ENCODE measurements around the gene ARIH2.
A peak's percentile ranks its signal among the peaks of the same experiment; 100 is the strongest.
"Not testable (repeated sequence)": the region's sequence is repeated elsewhere in the genome, so short reads cannot be mapped to it uniquely, and the experiment has no call there.

The ARIH2 gene

GRCh38 chr3:49004352-49005302, 86.0 kb downstream of the ARIH2 start:
- no peak for DNase-seq

GRCh38 chr3:49005303-49005680, 86.7 kb downstream of the ARIH2 start:
- no peak for DNase-seq

GRCh38 chr3:49005998-49006397, 87.4 kb downstream of the ARIH2 start:
- DNase-seq = no peak

GRCh38 chr3:49006408-49007067, 87.9 kb downstream of the ARIH2 start:
- DNase-seq = no peak

- peak; percentile 79 to 94 for DNase-seq
These were observed 88.6 kb downstream of the ARIH2 start, which contains the start of gene WDR6 for GRCh38 chr3:49007068-49007770. Gene WDR6 (plus strand): TSS chr3:49007391. CDS start chr3:49007432, 41 bp downstream.

GRCh38 chr3:49007771-49008528, 89.3 kb downstream of the ARIH2 start:
- peak in 1 of 2 experiments; percentile 57 for DNase-seq

GRCh38 chr3:49008627-49009026, 90.0 kb downstream of the ARIH2 start:
- not testable (repeated sequence) for DNase-seq

- DNase-seq = no peak
These were observed 90.8 kb downstream of the ARIH2 start for GRCh38 chr3:49009396-49009795.

GRCh38 chr3:49012441-49013017, 93.9 kb downstream of the ARIH2 start:
- no peak for DNase-seq

GRCh38 chr3:49013113-49013737, 94.6 kb downstream of the ARIH2 start:
- DNase-seq = no peak

GRCh38 chr3:49013738-49014660, 95.4 kb downstream of the ARIH2 start:
- peak in 1 of 2 experiments; percentile 6 for DNase-seq

GRCh38 chr3:49015072-49015471, 96.4 kb downstream of the ARIH2 start:
- no peak for DNase-seq

- DNase-seq = no peak
These were observed 97.1 kb downstream of the ARIH2 start for GRCh38 chr3:49015765-49016164.

GRCh38 chr3:49016414-49017228, 98.0 kb downstream of the ARIH2 start:
- DNase-seq = no peak

- no peak for DNase-seq
These were observed 98.8 kb downstream of the ARIH2 start for GRCh38 chr3:49017229-49017970.

- peak; percentile 50 to 60 for DNase-seq
These were observed 99.5 kb downstream of the ARIH2 start, which contains the start of gene DALRD3 for GRCh38 chr3:49017971-49018706. Gene DALRD3 (minus strand): TSS chr3:49018580. CDS start chr3:49018564, 16 bp downstream.

- peak in 1 of 2 experiments; percentile 42 for DNase-seq
These were observed 100.0 kb downstream of the ARIH2 start for GRCh38 chr3:49018707-49019006.

GRCh38 chr3:49019941-49020329, 101.3 kb downstream of the ARIH2 start:
- peak in 1 of 2 experiments; percentile 23 for DNase-seq

Data from SW 1271 (cell line).